ENCODE measurements around the gene H19.

Gene H19

DNA sequence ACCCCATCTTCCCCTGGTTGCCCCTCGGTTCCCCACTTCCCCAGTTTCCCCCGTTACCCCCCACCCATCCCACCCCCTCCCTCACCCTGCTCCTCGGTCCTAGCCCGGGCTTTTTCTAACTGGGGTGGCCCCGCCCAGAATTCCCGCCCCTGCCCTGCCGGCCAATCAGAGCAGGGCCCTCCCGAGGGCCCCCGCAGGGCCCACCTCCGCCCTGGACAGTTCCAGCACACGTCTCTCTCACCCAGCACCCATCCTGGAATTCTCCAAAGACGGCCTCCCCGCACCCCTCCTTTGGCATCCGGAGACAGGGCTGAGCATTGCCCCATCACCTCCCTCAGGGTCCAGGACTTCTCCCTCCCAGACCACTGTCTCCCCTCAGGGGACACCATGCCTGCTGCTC lies at the start of gene H19:
Gene H19 (minus strand): TSS at position 88 of the 400 bp plus-strand sequence.
- DNase-seq: no peak

DNA sequence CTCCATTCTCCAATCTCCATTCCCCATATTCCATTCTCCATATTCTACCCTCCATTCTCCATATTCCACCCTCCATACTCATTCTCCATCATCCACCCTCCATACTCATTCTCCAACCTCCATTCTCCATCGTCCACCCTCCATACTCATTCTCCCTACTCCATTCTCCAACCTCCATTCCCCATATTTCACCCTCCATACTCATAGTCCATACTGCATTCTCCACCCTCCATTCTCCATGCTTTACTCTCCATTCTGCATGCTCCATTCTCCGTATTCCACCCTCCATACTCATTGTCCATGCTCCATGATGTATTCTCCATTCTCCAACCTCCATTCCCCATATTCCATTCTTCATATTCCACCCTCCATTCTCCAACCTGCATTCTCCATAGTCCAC lies 44.3 kb upstream of the H19 start:
- no peak for DNase-seq

DNA sequence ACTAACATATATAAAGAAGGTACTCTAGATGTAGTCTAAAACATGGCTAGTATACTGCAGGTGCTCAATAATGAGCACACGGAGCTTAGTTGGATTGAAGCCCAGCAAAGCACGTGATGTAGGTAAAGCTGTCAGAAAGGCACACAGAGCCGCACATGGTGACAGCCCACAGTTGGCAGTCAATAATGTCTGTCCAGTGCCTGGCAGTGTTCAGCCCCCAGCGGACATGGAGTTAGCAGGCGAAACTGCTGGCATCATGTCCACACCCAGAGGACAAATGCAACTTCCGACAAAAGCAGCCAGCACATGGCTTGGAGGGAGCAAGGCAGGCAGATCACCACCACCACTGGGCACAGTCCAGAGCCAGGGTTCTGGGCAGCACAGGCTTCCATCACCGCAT lies 43.5 kb upstream of the H19 start:
- no peak for DNase-seq

DNA sequence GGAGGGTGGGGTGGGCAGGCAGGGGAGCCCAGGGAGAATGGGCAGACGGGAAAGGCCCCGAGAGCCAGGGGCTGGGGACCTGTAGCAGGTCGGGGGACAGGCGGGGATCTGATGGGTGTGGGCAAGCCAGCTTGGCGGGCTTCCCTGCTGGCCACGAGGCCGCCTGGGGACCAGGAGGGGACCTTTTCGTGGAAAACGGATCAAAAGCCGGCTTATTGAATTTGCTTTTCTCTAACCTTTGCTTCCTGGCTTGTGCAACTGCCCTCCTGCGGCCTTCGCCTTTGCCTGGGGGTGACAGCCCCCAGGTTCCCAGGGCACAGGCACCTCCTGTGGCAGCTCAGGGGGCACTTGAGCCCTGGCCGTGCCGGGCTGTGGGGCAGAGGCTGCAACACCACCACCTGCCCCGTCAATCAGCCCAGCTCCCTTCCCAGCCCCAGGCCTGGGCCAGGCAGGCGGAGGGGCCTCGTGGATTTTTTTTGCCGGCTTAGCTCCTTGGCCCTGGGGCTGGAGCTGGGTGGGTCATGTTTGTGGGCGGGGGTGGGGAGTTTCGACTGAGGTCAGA lies 41.6 kb upstream of the H19 start:
- no peak for DNase-seq

DNA sequence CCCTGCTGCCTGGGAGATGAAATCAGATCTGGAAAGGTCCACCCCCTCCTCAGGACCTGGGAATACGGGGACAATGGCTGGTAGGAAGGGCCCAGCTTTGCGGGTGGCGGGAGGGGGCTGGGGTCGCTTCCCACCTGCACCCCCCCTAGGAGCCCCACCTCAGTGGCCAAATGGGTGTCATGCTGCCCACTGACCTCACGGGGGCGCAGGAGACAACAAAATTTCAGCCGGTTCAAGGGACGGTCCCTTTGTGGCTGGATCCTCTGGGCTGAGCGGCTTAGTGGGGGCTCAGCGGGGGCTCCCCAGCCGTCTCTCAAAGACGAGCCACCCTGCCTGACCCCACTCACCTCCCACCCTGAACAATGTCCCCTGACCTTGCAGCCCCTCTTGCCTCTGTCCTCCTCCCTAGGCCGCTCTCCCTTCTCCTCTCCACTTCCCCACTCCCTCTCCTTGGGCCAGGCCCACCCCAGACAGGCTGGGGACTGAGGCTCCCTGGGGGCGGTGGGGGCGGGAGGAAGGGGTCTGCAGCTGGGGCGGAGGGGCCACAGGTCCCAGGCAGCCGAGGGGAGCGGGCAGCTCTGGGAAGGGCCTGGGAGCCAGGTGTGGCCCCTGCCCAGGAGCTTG lies 39.3 kb upstream of the H19 start:
- DNase-seq: no peak

DNA sequence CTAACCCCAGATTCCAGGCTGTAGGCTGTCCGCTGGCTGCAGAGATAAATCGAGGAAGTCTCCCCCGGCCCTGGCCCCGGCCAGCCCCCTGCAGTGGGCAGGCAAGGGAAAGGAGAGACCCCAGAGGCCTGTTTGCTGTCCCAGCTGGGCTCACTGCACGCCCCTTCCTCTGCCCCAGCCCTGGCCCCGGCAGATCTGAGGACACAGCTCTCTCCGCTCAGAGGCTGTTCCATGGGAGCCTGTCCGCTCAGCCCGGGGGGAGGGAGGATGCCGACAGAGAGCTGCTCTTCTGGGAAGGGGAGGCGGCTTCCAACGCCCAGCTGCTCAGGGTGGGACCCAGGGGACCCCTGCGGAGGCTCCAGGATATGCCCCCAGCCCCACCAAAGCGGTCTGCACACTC lies 37.7 kb upstream of the H19 start:
- DNase-seq: no peak

DNA sequence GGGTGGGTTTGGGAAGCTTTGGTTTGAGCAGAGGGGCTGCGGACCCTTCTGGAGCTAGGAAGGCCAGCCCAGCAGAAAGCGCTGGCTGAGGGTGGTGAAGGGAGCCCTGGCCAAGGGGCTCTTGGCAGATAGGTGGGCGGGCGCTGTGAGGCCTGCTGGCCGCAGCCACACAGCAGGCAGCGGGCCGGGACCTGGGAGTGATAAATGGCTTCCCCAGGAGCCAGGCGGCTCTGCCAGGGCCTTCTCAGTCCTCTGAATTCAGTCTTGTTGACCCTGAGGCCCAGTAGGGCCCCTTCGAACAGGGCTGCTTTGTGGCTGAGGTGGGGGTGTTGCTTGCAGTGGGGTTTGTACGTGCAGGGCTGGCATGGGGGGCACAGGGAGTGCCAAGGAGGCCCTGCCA lies 33.4 kb upstream of the H19 start:
- no peak for DNase-seq

DNA sequence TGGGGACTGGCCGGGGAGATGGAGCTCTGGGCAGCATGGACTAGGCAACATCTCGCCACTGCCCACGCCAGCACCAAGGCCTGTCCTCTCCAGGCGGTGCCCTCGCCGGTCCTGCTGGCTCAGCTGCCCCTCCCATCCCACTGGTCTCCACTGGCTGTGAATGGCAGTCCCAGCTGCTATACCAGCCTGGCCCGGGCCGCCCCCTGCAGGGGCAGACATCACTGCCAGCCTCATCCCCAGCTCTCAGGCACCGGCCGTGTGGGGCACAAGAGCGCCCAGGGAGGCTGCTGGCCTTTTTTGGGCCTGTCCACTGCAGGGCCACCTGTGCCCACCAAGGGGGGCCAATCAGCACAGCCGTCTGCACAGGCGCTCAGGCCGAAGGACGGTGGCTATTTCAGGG lies 30.1 kb upstream of the H19 start:
- no peak for DNase-seq

DNA sequence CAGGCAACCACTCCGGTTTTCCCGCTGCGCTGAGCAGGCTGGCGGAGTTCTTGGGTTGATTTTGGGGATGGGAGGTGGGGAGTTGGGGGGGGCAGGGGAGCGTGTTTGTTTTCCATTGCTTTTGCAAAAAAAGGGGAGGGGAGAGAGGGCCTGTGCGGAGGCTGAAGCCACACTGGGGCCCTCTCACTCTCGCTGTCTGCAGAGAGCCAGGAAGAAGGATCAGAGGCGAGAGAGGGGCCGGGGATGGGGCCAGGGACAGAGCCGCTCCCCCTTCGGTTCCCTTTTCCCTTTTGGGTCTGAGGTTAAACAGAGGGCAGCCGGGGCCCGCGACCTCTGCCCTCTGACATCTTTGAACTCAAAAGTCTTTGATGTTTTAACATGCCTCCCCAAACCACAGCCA lies 17.4 kb upstream of the H19 start:
- DNase-seq: no peak

DNA sequence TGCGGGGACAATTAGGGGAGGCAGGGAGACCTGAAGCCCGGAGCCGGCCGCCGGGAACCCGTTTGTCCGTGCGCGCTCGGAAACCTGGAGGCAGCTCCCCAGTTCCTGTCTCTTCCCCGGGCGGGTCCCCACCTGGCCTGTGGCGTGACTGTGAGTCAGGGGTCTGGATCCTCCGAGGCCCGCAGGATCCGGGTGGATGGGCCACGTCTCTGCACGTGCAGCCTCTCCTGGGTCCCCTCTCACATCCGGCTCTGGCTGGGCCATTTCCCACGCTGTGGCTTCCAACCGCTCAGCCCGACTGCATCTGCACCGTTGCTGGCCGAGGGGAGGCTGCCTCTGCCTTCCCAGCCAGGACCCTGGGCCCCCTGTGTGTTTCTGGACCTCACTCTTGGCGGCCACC lies 14.8 kb upstream of the H19 start:
- DNase-seq: no peak

DNA sequence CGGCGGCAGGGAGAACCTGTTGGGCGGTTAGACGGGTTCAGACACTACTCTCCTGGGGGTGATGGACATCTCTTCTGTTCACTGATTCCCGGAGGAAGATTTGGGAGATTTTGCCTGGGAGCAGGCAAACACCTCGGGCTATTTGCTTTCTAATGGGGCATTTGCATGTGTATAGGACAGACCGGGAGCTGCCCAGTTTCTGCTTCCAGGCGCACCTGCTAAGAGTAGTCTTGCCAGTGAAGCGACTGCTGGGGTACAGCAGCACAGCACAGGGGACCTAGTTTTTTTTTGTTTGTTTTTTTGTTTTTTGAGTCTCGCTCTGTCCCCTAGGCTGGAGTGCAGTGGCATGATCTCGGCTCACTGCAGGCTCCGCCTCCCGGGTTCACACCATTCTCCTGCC lies 6.8 kb upstream of the H19 start:
- DNase-seq: no peak

DNA sequence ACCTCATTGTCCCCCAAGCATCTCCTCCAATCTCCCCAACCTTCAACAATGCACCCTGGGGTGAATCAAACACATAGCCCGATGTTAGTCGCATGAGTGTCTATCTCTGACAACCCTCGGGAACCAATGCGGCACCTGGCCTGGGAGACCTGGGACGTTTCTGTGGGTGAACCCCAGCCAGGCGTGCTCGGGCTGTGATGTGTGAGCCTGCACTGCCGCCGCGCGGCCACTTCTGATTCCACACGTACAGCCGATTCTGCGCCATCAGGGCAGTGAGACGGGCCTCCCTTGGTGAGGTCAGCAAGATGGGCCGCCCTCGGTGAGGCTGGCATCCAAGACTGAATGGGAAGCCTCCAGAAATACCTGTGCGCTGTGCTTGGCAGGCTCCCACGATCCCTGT lies 5.2 kb upstream of the H19 start:
- no peak for DNase-seq

DNA sequence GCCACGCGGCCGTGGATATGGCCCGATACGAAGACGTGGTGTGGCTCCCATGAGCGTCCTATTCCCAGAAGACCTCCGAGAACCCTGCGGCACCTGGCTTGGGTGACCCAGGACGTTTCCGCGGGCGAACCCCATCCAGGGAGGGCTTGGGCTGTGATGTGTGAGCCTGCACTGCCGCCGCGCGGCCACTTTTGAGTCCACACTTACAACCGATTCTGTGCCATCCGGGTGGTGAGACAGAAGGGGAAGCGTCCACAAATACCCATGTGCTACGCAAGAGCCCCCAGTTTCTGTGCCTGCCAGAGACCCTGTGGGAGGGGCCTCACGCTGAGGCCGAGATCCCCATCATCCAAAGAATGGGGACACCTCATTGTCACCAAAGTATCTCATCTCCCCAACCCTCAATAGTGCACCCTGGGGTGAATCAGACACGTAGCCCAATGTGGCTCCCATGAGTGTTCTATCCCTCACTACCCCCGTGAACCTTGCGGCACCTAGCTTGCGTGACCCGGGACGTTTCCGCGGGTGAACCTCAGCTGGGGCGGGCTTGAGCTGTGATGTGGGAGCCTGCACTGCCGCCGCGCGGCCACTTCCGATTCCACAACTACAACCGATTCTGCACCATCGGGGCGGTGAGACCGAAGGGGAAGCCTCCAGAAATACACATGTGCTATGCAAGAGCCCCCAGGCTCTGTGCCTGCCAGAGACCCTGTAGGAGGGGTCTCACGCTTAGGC lies 4.6 kb upstream of the H19 start:
- no peak for DNase-seq

DNA sequence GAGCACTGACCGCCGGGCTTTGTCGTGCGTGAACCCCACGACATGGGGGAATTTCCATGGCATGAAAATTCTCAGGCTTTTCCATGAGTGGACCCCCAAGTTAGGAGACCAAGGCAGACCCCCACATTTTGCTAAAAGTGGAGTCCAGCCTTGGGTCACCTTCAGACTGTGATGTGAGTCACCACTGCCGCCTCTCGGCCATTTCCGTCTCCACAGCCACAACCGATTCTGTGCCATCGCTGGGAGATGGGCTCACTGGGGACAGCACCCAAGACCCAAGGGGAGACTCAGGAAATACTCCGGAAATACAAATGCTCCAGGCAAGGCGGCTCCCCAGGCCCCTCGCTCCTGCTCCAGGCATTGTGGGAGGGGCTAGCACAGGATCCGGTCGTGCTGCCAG lies 1.2 kb upstream of the H19 start:
- DNase-seq: no peak

DNA sequence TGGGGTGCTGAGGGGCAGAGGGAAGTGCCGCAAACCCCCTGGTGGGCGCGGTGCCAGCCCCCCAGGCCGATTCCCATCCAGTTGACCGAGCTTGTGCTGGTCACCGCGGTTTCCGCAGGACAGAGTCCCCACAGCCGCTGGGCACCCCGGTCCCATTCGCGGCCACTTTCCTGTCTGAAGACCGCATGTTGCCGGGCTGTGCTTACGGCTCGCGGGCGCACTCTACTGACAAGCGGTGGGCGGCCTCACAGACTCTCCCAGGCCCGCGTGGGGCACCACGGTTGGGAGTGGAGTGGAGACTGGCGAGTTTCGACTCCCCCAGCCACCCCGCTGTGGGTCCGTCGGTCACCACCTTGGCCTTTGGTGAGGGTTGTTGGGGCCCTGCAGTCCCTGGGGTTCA lies 648 bp upstream of the H19 start:
- no peak for DNase-seq

DNA sequence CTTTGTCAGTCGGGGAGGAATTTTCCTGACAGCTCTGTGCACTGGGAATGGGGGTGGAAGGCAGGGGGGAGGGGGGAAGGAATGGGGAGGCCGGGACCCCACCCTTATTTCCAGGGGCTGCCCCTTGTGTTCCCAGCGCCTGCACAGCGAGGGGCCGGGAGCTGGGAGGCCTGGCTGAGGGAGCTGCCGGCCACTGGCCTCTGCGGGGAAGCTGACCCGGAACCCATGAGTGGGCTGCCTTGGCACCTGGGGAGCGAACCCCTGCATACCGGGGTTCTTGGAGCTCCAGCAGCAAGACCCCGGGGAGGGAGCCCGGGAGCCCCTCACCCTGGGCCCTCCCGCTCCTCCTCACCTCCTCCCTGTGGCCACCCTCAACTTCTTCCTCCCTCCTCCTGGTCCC lies 3.5 kb downstream of the H19 start:
- DNase-seq: no peak

DNA sequence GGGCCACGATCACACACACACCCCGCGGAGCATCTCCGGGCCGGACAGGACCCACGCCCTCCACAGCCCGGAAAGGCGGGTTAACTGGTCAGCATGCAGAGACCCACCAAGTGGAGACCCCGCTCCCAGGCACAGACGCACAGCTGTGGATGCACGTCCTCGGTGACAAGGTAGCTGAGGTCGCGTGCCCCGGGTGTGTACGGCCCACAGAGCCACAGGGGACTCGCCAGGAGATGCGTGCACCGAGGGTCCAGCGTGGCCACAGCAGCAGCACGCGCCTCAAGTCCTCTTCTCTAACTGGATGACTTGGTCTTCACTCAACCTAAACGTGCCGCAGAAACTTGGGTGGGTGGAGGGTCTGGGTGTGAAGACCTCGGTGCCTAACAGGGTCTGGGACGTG lies 5.5 kb downstream of the H19 start:
- DNase-seq: no peak

DNA sequence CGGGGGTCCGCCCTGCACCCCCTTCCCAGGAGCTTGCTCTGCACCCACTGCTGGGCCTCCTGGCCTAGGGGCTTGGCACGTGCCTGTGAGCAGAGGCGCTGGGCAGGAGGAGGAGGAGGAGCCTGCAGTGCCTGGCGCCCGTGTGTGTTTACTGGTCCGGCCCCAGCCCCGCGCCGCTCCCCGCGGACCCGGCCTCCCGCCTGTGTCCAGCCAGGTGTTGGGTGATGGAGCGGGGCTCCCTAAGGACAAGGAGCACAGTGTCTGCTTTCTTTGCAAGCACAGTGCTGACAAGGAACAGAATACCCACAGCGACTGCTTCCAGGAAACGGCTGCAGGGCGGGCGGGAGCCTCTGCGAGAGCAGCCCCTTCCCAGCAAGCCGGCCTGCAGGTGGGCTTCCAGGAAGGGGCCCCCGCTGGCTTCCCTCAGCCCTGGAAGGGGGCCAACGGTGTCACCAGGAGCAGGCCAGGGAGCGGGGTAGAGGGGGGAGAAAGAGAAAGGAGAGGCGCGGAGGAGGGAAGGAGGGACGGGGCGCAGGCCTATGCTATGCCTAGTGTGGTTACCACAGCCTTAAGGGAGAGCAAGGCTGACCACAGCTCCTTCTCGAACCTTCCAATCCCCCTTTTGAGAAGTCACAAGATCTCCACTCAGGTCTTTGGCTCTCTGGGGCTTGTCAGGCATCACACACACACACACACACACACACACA lies 6.6 kb downstream of the H19 start:
- DNase-seq: no peak

DNA sequence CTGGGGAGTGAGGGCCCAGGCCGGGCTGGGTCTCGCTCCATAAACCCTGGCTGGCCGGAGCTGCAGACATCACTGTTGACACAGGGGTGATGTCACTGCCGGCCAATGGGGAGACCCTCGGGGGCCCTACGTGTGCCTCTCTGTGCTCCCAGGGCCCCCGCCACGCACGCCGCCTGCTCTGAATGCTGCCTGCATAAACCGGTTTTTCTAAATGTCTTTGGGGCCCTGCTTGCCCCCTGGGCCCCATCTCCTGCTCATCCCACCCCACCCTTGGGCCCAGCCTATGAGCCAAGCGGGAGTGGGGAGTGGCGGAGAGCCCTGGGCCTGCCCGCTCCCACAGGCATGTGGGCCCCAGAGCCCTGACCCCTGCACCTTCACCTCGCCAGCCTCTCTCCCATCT lies 7.7 kb downstream of the H19 start:
- DNase-seq: no peak

DNA sequence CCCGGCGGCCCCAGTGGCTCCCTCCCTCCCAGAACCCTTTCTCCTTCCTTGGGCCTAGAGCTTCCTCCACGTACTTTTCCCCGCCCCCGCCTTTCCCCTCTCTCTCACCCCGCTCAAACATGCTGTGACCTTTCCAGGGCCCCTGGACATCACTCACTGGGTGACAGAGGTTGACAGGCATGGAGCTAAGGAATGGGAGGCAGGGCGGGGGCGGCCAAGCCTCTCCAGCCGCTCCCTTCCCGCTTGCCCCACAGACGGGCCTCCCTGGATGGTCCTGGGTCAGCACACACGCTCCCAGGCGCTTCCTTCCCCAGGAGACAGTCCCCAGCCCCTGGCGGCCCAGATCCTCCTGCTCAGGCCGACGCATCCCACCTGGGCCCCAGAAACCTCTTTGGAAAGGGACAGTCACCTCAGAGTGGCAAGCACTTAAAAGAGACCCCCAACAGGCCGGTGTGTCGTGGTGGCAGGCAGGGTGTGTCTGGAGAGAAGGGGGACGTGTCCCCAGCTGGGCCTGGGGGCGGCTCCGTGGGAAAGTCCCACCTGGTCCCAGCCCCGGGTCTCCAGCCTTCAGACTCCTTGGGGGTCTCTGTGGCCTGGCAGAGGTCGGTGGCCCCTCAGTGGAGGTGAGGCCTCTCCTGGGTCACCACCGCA lies 8.8 kb downstream of the H19 start:
- DNase-seq: no peak

DNA sequence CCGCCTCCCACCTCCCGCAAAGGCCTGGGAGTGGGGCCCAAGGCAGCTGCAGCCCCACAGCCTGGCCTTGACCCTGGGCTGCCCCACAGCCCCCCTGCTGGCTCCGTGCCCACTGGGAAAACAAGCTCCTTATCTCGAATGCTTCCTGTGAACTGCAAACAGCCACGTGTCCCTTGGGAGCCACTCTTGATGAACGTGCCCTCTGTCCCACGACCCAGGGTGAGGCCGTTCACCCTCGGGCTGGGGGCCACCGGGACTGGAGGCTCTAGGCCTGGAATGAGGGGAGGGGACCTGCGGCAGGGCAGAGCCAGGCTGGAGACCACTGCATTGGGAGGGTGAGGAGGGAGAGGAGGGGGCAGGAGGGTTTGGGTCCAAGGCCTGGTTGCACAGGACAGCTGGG lies 9.5 kb downstream of the H19 start:
- DNase-seq: no peak

DNA sequence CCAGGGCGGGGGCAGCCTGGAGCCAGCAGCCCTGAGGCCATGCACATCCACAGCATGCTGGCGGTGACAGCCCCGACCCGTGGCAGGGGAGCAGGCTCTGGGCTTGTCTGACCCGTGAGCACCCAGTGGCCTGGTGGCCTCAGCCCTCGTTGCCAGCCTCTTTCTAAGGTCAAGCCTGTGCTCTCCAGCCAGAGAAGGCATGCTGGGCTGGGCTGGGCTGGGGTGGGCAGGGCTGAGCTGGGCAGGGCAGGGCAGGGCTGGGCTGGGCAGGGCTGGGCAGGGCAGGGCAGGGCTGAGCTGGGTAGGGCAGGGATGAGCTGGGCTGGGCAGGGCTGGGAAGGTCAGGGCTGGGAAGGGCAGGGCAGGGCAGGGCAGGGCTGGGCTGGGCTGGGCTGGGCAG lies 10.6 kb downstream of the H19 start:
- DNase-seq: no peak

DNA sequence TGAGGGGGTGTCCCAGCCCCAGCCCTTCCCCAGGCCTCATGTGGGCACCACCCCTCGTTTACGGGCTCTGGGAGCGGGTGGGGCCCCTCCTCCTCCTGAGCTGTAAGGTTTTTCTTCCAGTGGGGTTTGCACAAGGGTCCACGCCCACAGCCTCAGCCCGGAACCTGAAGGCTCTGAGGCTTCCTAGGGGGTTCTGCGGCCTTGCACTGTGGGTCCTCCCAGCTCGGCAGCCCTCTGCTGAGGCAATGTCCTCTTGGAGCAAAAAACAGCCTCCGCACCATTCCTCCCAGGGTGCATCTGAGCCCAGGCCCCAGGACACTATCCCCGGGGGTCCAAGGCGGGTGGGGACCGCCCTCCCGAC lies 14.1 kb downstream of the H19 start:
- DNase-seq: no peak
